GM18520 (cell line): ENCODE results near the gene HIPK2.

Experiments used
- ATAC-seq: cut with Tn5 transposase; IDR thresholded peaks from one replicate; pipeline ENCODE4 v1.9.1; 2021; ENCODE audit not compliant: unreplicated experiment

Gene HIPK2

GRCh38 chr7:139523968-139524815 is 253.6 kb downstream of the HIPK2 start:
- no peak for ATAC-seq

DNA sequence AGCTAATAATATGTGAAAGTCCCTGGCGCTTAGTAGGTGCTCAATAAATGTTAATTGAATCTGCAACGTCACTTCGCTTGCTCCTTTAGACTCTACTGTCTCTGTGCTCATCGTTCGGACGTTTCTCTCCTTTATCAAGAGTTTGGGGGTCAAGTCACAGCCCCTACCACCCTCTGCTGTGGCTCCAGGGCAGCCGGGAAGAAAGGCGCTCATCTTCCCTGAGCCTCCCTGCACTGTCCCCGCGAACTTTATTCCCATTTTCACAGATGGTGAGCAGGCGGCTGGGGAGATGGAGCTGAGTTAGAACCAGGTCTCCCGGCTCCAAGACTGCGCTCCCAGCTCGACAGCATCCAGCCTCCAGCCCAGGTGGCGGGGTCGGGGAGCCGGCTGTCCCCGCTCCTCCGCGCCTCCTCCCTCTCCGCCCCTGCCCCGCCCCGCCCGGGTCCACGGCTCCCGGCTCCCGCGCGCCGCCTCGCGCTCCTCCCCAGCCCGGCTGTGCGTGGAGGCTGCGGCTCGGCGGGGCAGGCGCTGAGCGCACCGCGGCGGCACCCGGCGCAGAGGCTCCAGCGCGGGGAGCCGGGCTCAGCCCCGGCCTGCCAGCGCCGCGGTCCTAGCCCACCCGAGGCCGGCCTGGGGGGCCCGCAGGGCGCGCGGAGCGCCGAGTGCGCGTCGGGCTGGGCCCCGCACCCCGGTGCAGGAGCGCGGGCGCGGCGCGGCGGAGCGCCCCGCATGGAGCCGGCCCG is 254.4 kb downstream of the HIPK2 start, which contains the start of gene CLEC2L:
TSS of gene CLEC2L (plus strand) at position 487 of the 743 bp plus-strand sequence. CDS start at position 730, 243 bp downstream.
- ATAC-seq, result no peak

- ATAC-seq, result no peak
Measured at GRCh38 chr7:139522830-139523198, 255.0 kb downstream of the HIPK2 start.

DNA sequence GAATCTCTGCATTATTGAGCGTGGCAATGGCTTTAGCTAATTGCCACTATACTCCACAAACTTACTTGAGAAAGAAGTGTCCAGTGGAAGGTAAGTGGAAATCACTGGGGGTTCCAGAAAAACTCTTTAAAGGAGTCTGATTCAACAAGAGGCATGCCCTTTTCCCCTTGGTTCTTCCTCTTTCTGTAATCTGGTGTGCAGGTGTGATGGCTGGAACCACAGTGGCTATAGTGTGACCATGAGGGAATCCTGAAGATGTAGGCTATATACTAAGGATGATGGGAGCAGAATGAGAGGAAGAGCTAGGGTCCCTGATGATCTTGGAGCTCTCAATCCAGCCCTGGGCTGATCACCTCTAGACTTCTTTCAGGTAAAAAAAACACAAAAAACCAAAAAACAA is 256.4 kb downstream of the HIPK2 start:
- no peak for ATAC-seq

DNA sequence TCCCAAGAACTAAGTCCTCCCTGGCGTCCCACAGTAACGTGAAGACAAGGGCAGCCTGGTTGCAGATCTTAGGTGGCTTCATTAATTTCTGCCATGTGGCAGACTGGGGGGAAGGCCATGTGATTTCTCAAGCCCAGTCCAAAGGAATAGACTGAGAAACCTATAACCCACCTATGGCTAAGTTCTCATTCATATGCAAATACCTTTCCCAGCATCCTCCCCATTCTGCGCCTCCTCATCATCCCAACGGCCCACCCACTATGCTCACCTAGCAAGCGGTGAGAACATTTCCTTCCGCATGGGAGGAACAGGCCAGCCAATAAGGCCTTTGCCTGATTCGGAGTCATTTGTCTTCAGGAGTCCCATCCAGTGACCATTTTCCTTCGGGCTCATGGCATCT is 262.5 kb downstream of the HIPK2 start:
- ATAC-seq, result no peak
